Colonic mucosa (tissue), 4 donors: ENCODE results near the gene TIAM1. TPM values are rescaled to one million over a fixed set of nuclear protein-coding genes. Genes with fewer than 3 reads are reported as not detected.

Experiments
- DNase-seq: peaks from one replicate; pipeline ENCODE4 v3.0.0-alpha.2; 2020
- H3K27ac ChIP-seq: fragments of 200-600 bp; one replicate; pipeline ENCODE4 v1.8.0; 2021
- H3K27me3 ChIP-seq: fragments of 200-600 bp; one replicate; pipeline ENCODE4 v1.8.0; 2021
- H3K36me3 ChIP-seq: fragments of 200-600 bp; one replicate; pipeline ENCODE4 v1.8.0; 2021
- H3K4me1 ChIP-seq: fragments of 200-600 bp; one replicate; pipeline ENCODE4 v1.8.0; 2021; ENCODE audit warnings: mild to moderate bottlenecking
- H3K4me3 ChIP-seq: fragments of 200-600 bp; one replicate; pipeline ENCODE4 v1.8.0; 2021
- H3K9ac ChIP-seq, 2 donors: one replicate each; pipeline ENCODE4 v1.7.0; 2013; ENCODE audit warnings: control low read depth in 2 of 2, low read depth in 2 of 2, low read length in 2 of 2
- H3K9me3 ChIP-seq: fragments of 200-600 bp; one replicate; pipeline ENCODE4 v1.8.0; 2021
- intact Hi-C: fragments of 100-400 bp; cut with DNase I; formaldehyde crosslinking; loops from one replicate; pipeline ENCODE4 v1.14.1; 2022
- total RNA-seq, 2 donors: library from RNA; stranded (reverse); fragmentation: NEBNext Ultra II Directional in 1 of 2; extraction: Animal tissue kit (Norgen Biotek cat#: 25700) in 1 of 2; gene quantifications; one replicate each; pipeline ENCODE4 v1.2.1, GENCODE V29; 2021
- TF ChIP-seq, protein P1 (sequence below): fragments of 200-600 bp; IDR thresholded peaks from one replicate; pipeline ENCODE4 v1.8.0; 2022; ENCODE audit warnings: antibody characterized with exemption, mild to moderate bottlenecking
- donor health status: healthy.
- donor health status: DM: no; HTN: no; CAD: no.
- donor health status: DM: no; HTN: no; CAD: no.

TIAM1 gene
- total RNA-seq, 2 donors from 2014 or later: 5.7 to 5.8 TPM

- Histone ChIP-seq H3K27me3 (no peaks in the 10 kb centered on the region), H3K4me1 (no peaks in the 10 kb centered on the region), H3K36me3 (no peaks in the 10 kb centered on the region), H3K9ac (no peak overlapping the region), H3K4me3 (no peak overlapping the region), H3K9me3 (no peaks in the 10 kb centered on the region), H3K27ac (no peak overlapping the region)
- intact Hi-C loops: no loop called here
- TF ChIP-seq, protein P1, sequence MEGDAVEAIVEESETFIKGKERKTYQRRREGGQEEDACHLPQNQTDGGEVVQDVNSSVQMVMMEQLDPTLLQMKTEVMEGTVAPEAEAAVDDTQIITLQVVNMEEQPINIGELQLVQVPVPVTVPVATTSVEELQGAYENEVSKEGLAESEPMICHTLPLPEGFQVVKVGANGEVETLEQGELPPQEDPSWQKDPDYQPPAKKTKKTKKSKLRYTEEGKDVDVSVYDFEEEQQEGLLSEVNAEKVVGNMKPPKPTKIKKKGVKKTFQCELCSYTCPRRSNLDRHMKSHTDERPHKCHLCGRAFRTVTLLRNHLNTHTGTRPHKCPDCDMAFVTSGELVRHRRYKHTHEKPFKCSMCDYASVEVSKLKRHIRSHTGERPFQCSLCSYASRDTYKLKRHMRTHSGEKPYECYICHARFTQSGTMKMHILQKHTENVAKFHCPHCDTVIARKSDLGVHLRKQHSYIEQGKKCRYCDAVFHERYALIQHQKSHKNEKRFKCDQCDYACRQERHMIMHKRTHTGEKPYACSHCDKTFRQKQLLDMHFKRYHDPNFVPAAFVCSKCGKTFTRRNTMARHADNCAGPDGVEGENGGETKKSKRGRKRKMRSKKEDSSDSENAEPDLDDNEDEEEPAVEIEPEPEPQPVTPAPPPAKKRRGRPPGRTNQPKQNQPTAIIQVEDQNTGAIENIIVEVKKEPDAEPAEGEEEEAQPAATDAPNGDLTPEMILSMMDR: no peak
- DNase-seq: no peak
Measured at GRCh38 chr21:31161157-31161556, 182.9 kb downstream of the TIAM1 start.

- H3K4me3 ChIP-seq: no peak overlapping the region
- no peaks in the 10 kb centered on the region for H3K9me3 ChIP-seq
- H3K4me1 ChIP-seq: no peaks in the 10 kb centered on the region
- TF ChIP-seq, protein P1: no peak
- DNase-seq: no peak
- intact Hi-C loops: no loop called here
- no peaks in the 10 kb centered on the region for H3K36me3 ChIP-seq
- H3K9ac ChIP-seq: no peak overlapping the region
- H3K27ac ChIP-seq: peak overlapping the region; percentile 20
- no peaks in the 10 kb centered on the region for H3K27me3 ChIP-seq
Measured at GRCh38 chr21:31159808-31160207, 184.3 kb downstream of the TIAM1 start.

GRCh38 chr21:31158789-31159581 is 185.1 kb downstream of the TIAM1 start:
- no peaks in the 10 kb centered on the region for H3K4me1 ChIP-seq
- intact Hi-C loops: no loop called here
- H3K9ac ChIP-seq: no peak overlapping the region
- no peaks in the 10 kb centered on the region for H3K36me3 ChIP-seq
- TF ChIP-seq, protein P1: no peak
- H3K4me3 ChIP-seq: no peak overlapping the region
- no peaks in the 10 kb centered on the region for H3K9me3 ChIP-seq
- H3K27ac ChIP-seq: peak overlapping the region; percentile 20
- no peak for DNase-seq
- H3K27me3 ChIP-seq: no peaks in the 10 kb centered on the region

- H3K9me3 ChIP-seq: no peaks in the 10 kb centered on the region
- no peak overlapping the region for H3K9ac ChIP-seq
- no peak overlapping the region for H3K4me3 ChIP-seq
- H3K27me3 ChIP-seq: no peaks in the 10 kb centered on the region
- DNase-seq: no peak
- H3K27ac ChIP-seq: no peak overlapping the region
- TF ChIP-seq, protein P1: no peak
- intact Hi-C loops: no loop called here
- no peaks in the 10 kb centered on the region for H3K4me1 ChIP-seq
- H3K36me3 ChIP-seq: no peaks in the 10 kb centered on the region
Measured at GRCh38 chr21:31157756-31158155, 186.3 kb downstream of the TIAM1 start.

GRCh38 chr21:31156662-31157061 is 187.4 kb downstream of the TIAM1 start:
- H3K36me3 ChIP-seq: no peaks in the 10 kb centered on the region
- H3K9ac ChIP-seq: no peak overlapping the region
- intact Hi-C loops: no loop called here
- no peak for DNase-seq
- H3K9me3 ChIP-seq: no peaks in the 10 kb centered on the region
- no peak overlapping the region for H3K27ac ChIP-seq
- TF ChIP-seq, protein P1: no peak
- H3K27me3 ChIP-seq: no peaks in the 10 kb centered on the region
- no peak overlapping the region for H3K4me3 ChIP-seq
- H3K4me1 ChIP-seq: no peaks in the 10 kb centered on the region
